AG04450 (cell line): ENCODE results near the gene MARK2. TPM values are rescaled to one million over a fixed set of nuclear protein-coding genes. Genes with fewer than 3 reads are reported as not detected.
A peak's percentile ranks its signal among the peaks of the same experiment; 100 is the strongest.

ENCODE experiments used
- CTCF ChIA-PET: fragments of 300-600, 350-600 bp; formaldehyde crosslinking; extraction: SDS; loops from one replicate; lab custom pipeline; 2022; ENCODE audit warnings: antibody characterized with exemption, inconsistent platforms; lab: Charles Lee
- POLR2A ChIA-PET: fragments of 350-600 bp; formaldehyde crosslinking; extraction: SDS; loops from one replicate; lab custom pipeline; 2021; ENCODE audit warnings: antibody characterized with exemption, inconsistent platforms; lab: Yijun Ruan, JAX
- DNase-seq: peaks from one replicate; pipeline ENCODE4 v3.0.0-alpha.2; 2011; ENCODE audit warnings: low read depth, low spot score
- H3K27ac ChIP-seq: one replicate; pipeline ENCODE4 v1.5.1; 2012; ENCODE audit warnings: low read depth, low read length, control low read depth
- H3K27me3 ChIP-seq: one replicate; pipeline ENCODE4 v1.6.0; 2012; ENCODE audit warnings: low read length; ENCODE audit not compliant: control insufficient read depth, insufficient read depth
- H3K4me3 ChIP-seq: 2 replicates; pipeline ENCODE4 v1.5.1; 2011; ENCODE audit warnings: mild to moderate bottlenecking, low read depth, low read length, control low read depth
- H3K9me3 ChIP-seq: 2 replicates; pipeline ENCODE4 v1.5.1; 2012; ENCODE audit warnings: low read length; ENCODE audit not compliant: control insufficient read depth, insufficient read depth
- polyA plus RNA-seq: library from polyadenylated mRNA; depleted of rRNA; stranded (reverse); fragments of >200 nt; gene quantifications from 2 replicates; pipeline ENCODE4 v1.2.3, GENCODE V29; 2011
- TF ChIP-seq, protein P1 (sequence below): IDR thresholded peaks from 2 replicates; pipeline ENCODE4 v1.5.1; 2011; ENCODE audit warnings: low read depth, low read length, control low read depth, inconsistent platforms

MARK2 gene
- polyA plus RNA-seq, 1 experiment, result 16.5 TPM

DNA sequence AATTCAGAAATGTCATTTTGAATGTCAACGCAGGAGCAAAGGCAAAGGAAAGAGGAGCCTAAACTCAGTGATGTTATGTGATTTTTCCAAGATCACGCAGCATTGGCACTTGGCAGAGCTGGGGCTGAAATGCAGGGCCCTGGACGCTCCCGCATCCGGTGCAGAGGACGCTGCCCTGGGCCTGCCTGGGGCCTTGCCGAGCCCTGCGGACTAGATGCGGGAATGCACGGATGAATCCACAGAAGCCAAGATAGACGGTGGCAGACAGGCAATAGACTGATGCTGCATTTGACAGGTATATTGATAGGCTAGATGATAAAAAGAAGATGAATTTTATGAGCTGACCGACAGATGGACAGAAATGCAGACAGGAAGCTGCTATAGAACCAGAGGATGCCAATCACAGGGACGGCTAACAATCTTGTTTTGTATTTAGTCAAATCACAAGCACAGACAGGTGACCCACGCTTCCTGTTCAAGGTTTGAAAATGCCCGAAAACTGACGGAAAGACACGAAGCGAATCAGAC lies 696 bp upstream of the MARK2 start:
- no peaks in the 10 kb centered on the region for H3K27me3 ChIP-seq
- peak overlapping the region; percentile 51 for H3K4me3 ChIP-seq
- no peak for DNase-seq
- ChIA-PET CTCF (interaction anchor here (0.6 to 8.2 kb wide), 31 partner anchors 10 to 314 kb away, joined by 3 to 256 read pairs (median 7); no protein-coding TSS in a partner anchor), POLR2A (interaction anchor here (0.6 to 1.1 kb wide), 10 partner anchors 9 to 1110 kb away, joined by 3 to 6 read pairs (median 3); partner anchors contain the start of genes COX8A, RCOR2, STIP1 and TTC9C)
- TF ChIP-seq, protein P1, sequence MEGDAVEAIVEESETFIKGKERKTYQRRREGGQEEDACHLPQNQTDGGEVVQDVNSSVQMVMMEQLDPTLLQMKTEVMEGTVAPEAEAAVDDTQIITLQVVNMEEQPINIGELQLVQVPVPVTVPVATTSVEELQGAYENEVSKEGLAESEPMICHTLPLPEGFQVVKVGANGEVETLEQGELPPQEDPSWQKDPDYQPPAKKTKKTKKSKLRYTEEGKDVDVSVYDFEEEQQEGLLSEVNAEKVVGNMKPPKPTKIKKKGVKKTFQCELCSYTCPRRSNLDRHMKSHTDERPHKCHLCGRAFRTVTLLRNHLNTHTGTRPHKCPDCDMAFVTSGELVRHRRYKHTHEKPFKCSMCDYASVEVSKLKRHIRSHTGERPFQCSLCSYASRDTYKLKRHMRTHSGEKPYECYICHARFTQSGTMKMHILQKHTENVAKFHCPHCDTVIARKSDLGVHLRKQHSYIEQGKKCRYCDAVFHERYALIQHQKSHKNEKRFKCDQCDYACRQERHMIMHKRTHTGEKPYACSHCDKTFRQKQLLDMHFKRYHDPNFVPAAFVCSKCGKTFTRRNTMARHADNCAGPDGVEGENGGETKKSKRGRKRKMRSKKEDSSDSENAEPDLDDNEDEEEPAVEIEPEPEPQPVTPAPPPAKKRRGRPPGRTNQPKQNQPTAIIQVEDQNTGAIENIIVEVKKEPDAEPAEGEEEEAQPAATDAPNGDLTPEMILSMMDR, result no peak
- H3K27ac ChIP-seq, result peak overlapping the region; percentile 39
- H3K9me3 ChIP-seq, result no peaks in the 10 kb centered on the region; the same call in 1 of the 2 replicates

DNA sequence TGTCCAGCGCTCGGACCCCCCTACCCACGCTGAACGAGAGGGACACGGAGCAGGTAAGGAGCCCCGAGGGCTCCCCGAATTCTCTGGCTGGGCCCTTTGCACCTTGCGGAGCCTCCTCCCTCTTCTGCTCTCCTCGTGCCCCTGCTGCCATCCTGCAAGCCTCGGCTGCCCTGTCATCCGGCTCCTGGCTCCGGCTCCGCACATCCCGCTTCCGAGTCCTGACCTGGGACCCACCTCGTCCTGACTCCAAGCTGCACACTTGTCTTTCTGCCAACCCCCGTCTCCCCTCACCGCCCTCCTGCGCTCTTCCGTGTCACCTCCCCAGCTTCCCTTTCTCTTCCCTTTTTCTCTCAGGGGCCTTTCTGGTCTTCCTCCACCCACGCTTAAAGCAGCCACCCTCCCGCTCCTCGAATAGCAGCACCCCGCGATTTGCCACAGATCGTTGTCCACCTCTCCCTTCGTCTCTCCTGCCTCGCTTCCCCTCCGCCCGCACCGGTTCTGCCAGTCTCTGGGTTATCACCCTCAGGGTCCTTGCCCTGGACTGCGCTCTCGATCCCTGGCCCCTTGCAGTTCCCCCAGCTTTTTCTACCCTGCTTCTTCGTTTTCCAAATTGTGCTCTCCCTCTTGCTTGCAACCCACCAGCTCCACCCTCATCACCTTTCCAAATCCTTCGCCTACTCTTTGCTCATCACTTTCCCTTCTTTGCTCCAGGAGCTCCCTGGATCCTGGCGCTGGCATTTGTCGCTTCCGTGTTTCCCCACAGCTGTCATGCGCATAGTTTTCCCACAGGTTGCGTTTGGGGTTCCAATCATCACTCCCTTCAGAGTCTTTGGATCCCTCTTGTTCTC lies 822 bp downstream of the MARK2 start:
- ChIA-PET CTCF (interaction anchor here (1.1 to 8.2 kb wide), 3 partner anchors 67 to 106 kb away, joined by 3 to 256 read pairs (median 23); no protein-coding TSS in a partner anchor), POLR2A (interaction anchor here (0.6 to 1.1 kb wide), 2 partner anchors 86 to 999 kb away, joined by 3 read pairs; no protein-coding TSS in a partner anchor)
- Histone ChIP-seq H3K27me3 (no peaks in the 10 kb centered on the region), H3K27ac (peak overlapping the region; percentile 11), H3K9me3 (no peaks in the 10 kb centered on the region; the same call in 1 of the 2 replicates), H3K4me3 (peak overlapping the region; percentile 91)
- DNase-seq, result no peak
- TF ChIP-seq, protein P1, result no peak

DNA sequence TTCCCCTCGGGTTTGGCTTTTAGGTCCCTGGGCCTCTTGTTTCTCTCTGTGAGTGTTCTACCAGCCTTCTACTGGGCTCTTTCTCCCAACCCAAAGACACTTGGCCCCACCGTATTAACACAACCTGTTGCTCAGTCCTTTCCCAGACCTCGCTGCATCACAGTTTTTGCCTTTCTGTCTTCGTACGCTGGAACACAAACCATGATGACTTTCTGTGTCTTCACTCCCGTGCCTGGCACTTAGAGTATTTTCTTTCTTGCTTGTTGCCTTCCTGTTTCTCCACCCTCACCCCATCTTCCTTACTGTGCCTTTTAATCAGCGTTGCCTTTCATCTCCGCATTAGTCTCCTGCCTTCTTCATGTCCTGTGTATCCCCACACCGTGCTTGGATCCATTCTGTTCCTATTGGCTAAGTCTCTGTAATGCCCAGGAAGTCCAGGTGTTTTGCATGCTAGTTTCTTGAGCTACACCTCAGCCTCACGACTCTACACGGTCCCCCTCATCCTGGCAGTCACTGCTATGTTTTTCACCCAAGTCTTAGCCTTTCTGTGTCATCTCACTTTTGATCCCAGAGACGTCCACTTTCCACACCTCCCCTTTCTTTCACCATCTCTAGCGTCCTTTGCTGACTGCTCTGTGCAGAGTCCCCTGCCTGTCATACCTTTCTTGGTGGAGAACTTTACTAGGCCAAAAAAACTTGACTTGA lies 1.6 kb downstream of the MARK2 start:
- DNase-seq, result no peak
- Histone ChIP-seq H3K27ac (no peak overlapping the region), H3K27me3 (no peaks in the 10 kb centered on the region), H3K9me3 (no peaks in the 10 kb centered on the region; the same call in 1 of the 2 replicates), H3K4me3 (peak overlapping the region; percentile 91)
- TF ChIP-seq, protein P1, result no peak
- CTCF ChIA-PET, result interaction anchor here (1.8 kb wide), 1 partner anchor 105 kb away, joined by 10 read pairs; no protein-coding TSS in a partner anchor
- POLR2A ChIA-PET, result no interaction called here

DNA sequence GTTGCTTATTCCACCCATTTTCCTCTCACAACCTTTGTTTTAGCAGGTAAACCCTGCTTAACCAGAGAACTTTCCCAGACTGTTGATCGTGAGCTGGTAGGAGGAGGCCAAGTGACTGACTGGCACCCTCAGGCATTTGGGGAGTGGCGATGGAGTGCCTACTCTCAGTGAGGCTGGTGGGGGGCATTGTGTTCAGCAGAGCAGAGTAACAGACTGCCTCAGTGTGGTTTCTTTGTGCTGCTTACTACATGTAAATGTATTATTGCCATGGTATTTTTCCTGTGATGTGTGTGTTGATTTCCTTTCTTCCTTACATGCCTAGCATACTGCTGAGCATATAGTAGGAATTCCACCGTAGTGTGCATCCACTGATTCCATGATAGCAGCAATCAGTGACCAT lies 2.6 kb downstream of the MARK2 start:
- peak overlapping the region; percentile 91 for H3K4me3 ChIP-seq
- H3K9me3 ChIP-seq, result no peaks in the 10 kb centered on the region; the same call in 1 of the 2 replicates
- ChIA-PET POLR2A (interaction anchor here (0.5 to 1.0 kb wide), 2 partner anchors 38 to 41 kb away, joined by 4 to 11 read pairs; no protein-coding TSS in a partner anchor), CTCF (interaction anchor here (0.7 to 1.8 kb wide), 3 partner anchors 37 to 104 kb away, joined by 3 to 10 read pairs (median 4); no protein-coding TSS in a partner anchor)
- no peak overlapping the region for H3K27ac ChIP-seq
- DNase-seq, result no peak
- H3K27me3 ChIP-seq, result no peaks in the 10 kb centered on the region
- TF ChIP-seq, protein P1, result no peak
